NCI-H2196 (cell line): Measurements from ENCODE around the gene SLC6A9.

Experiments
- DNase-seq: peaks from one replicate; lab custom pipeline; 2025; ENCODE audit not compliant: unreplicated experiment; lab: John Stamatoyannopoulos, UW

The SLC6A9 gene

GRCh38 chr1:44031252-44032169, at the start of gene SLC6A9:
SLC6A9 (minus strand) TSS chr1:44031462; CDS start chr1:44024277, 7,185 bp downstream.
- DNase-seq = no peak

- DNase-seq = no peak
These were observed 48.3 kb upstream of the SLC6A9 start for GRCh38 chr1:44079566-44079965.

- no peak for DNase-seq
These were observed 46.8 kb upstream of the SLC6A9 start for GRCh38 chr1:44078104-44078503.

GRCh38 chr1:44077421-44077820, 46.2 kb upstream of the SLC6A9 start:
- no peak for DNase-seq

GRCh38 chr1:44076066-44076465, 44.8 kb upstream of the SLC6A9 start:
- no peak for DNase-seq

GRCh38 chr1:44074415-44074814, 43.2 kb upstream of the SLC6A9 start:
- no peak for DNase-seq

- no peak for DNase-seq
These were observed 42.3 kb upstream of the SLC6A9 start for GRCh38 chr1:44073528-44073927.

GRCh38 chr1:44072821-44073220, 41.6 kb upstream of the SLC6A9 start:
- no peak for DNase-seq

GRCh38 chr1:44072204-44072603, 40.9 kb upstream of the SLC6A9 start:
- no peak for DNase-seq

GRCh38 chr1:44071461-44071860, 40.2 kb upstream of the SLC6A9 start:
- DNase-seq = no peak

GRCh38 chr1:44068442-44068921, 37.2 kb upstream of the SLC6A9 start:
- DNase-seq = no peak

- no peak for DNase-seq
These were observed 36.3 kb upstream of the SLC6A9 start for GRCh38 chr1:44067266-44068250.

- DNase-seq = no peak
These were observed 31.5 kb upstream of the SLC6A9 start for GRCh38 chr1:44062656-44063179.

GRCh38 chr1:44061857-44062256, 30.6 kb upstream of the SLC6A9 start:
- no peak for DNase-seq

GRCh38 chr1:44060830-44061267, 29.6 kb upstream of the SLC6A9 start:
- DNase-seq = no peak

- DNase-seq = no peak
These were observed 28.5 kb upstream of the SLC6A9 start for GRCh38 chr1:44059664-44060355.

- DNase-seq = no peak
These were observed 27.9 kb upstream of the SLC6A9 start for GRCh38 chr1:44059212-44059611.

- DNase-seq = no peak
These were observed 26.0 kb upstream of the SLC6A9 start for GRCh38 chr1:44057293-44057692.

GRCh38 chr1:44053394-44053793, 22.1 kb upstream of the SLC6A9 start:
- no peak for DNase-seq

GRCh38 chr1:44050261-44050660, 19.0 kb upstream of the SLC6A9 start:
- DNase-seq = no peak

GRCh38 chr1:44049839-44050238, 18.6 kb upstream of the SLC6A9 start:
- no peak for DNase-seq
